ENCODE results near the gene DLGAP1. TPM values are rescaled to one million over a fixed set of nuclear protein-coding genes. Genes with fewer than 3 reads are reported as not detected.

Gene DLGAP1
- total RNA-seq, 3 donors from 2014 or later (not counting 1 experiment from before 2014, with no cell fraction given) = not detected

- Histone ChIP-seq H3K27ac (ENCODE audit: low read length) (no peak overlapping the region), H3K4me1 (ENCODE audit: control insufficient read depth, insufficient read depth, low read length) (no peaks in the 10 kb centered on the region), H3K27me3 (ENCODE audit: control insufficient read depth, insufficient read depth, low read length) (no peaks in the 10 kb centered on the region), H3K36me3 (ENCODE audit: control insufficient read depth, insufficient read depth, low read length) (no peaks in the 10 kb centered on the region), H3K9me3 (ENCODE audit: control insufficient read depth, insufficient read depth, low read length) (no peaks in the 10 kb centered on the region), H3K4me3 (ENCODE audit: low read length) (no peak overlapping the region)
- WGBS (ENCODE audit: insufficient coverage) = 84% methylated on average over 3 of the region's 4 CpGs
- Mint-ChIP-seq H3K9me3 (peaks cover 0 to 3% of the 10 kb centered on the region in 2 donors), H3K27ac (no peak overlapping the region), H3K4me1 (no peaks in the 10 kb centered on the region), H3K27me3 (ENCODE audit: low read depth in 2 of 2) (no peaks in the 10 kb centered on the region), H3K4me3 (no peak overlapping the region), H3K36me3 (no peaks in the 10 kb centered on the region)
- DNase-seq (no peak), ATAC-seq (no peak)
- TF ChIP-seq CTCF (IDR thresholded peaks at IDR 0.05) = no peak
- intact Hi-C loops (cut with micrococcal nuclease) = no loop called here
Observed at GRCh38 chr18:3932276-3932675, 522.8 kb downstream of the DLGAP1 start.

DNA sequence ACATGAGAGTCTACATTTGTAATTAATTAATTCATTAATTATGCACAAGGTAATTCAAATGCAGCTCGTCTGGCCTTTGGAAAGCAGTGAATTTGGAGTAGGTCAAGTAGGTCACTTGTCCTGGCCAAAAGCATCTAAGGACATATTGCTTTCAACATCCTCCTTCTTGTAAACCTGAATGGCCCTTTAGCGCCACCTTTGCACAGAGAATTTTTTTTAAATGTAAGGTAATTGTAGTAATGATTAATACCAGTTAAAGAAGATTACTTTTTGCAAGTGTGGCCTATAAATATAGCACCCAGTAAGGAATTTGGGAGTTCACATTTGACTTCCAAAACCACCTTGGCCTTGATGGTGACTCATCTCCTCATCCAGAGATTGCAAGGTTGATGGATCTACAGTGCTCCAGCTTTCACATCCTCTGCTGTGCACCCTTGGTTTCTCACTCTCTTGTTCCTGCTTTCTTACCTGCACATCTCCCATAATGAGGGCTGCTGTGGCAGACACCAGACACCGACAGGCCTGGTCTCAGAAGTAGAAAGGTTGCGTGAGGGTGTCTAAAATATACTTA is 523.5 kb downstream of the DLGAP1 start:
- Histone ChIP-seq H3K4me1 (ENCODE audit: control insufficient read depth, insufficient read depth, low read length) (no peaks in the 10 kb centered on the region), H3K36me3 (ENCODE audit: control insufficient read depth, insufficient read depth, low read length) (no peaks in the 10 kb centered on the region), H3K9me3 (ENCODE audit: control insufficient read depth, insufficient read depth, low read length) (no peaks in the 10 kb centered on the region), H3K4me3 (ENCODE audit: low read length) (no peak overlapping the region), H3K27me3 (ENCODE audit: control insufficient read depth, insufficient read depth, low read length) (no peaks in the 10 kb centered on the region), H3K27ac (ENCODE audit: low read length) (no peak overlapping the region)
- TF ChIP-seq CTCF (IDR thresholded peaks at IDR 0.05) = no peak
- Mint-ChIP-seq H3K4me1 (no peaks in the 10 kb centered on the region), H3K36me3 (no peaks in the 10 kb centered on the region), H3K27me3 (ENCODE audit: low read depth in 2 of 2) (no peaks in the 10 kb centered on the region), H3K4me3 (no peak overlapping the region), H3K27ac (no peak overlapping the region), H3K9me3 (peaks cover 0 to 3% of the 10 kb centered on the region in 2 donors)
- 100% methylated on average over 4 of the region's 4 CpGs for WGBS (ENCODE audit: insufficient coverage)
- no peak for DNase-seq
- no peak for ATAC-seq
- intact Hi-C loops (cut with micrococcal nuclease) = no loop called here

GRCh38 chr18:3931013-3931315 is 524.1 kb downstream of the DLGAP1 start:
- Mint-ChIP-seq H3K27ac (no peak overlapping the region), H3K4me3 (no peak overlapping the region), H3K4me1 (no peaks in the 10 kb centered on the region), H3K27me3 (ENCODE audit: low read depth in 2 of 2) (no peaks in the 10 kb centered on the region), H3K9me3 (peaks cover 0 to 3% of the 10 kb centered on the region in 2 donors), H3K36me3 (no peaks in the 10 kb centered on the region)
- DNase-seq (no peak), ATAC-seq (no peak)
- intact Hi-C loops (cut with micrococcal nuclease) = no loop called here
- no peaks in the 10 kb centered on the region for H3K9me3 ChIP-seq (ENCODE audit: control insufficient read depth, insufficient read depth, low read length)
- no peak overlapping the region for H3K27ac ChIP-seq (ENCODE audit: low read length)
- no peaks in the 10 kb centered on the region for H3K36me3 ChIP-seq (ENCODE audit: control insufficient read depth, insufficient read depth, low read length)
- 93% methylated on average over 6 of the region's 6 CpGs for WGBS (ENCODE audit: insufficient coverage)
- no peaks in the 10 kb centered on the region for H3K4me1 ChIP-seq (ENCODE audit: control insufficient read depth, insufficient read depth, low read length)
- no peak for TF ChIP-seq CTCF (IDR thresholded peaks at IDR 0.05)
- no peaks in the 10 kb centered on the region for H3K27me3 ChIP-seq (ENCODE audit: control insufficient read depth, insufficient read depth, low read length)
- H3K4me3 ChIP-seq (ENCODE audit: low read length) = no peak overlapping the region
